ENCODE data around the gene RMND5A. TPM values are rescaled to one million over a fixed set of nuclear protein-coding genes. Genes with fewer than 3 reads are reported as not detected.

Gene RMND5A
- total RNA-seq, 6 experiments from 2014 or later = 22.2 to 45.6 (median 33.8) TPM

- peaks cover 0 to 24% of the 10 kb centered on the region in 2 donors for H3K27me3 ChIP-seq
- H3K4me1 ChIP-seq = peaks cover 0 to 26% (median 0%) of the 10 kb centered on the region in 4 donors
- H3K9me3 ChIP-seq = no peaks in the 10 kb centered on the region
- H3K27ac ChIP-seq = no peak overlapping the region
- no peaks in the 10 kb centered on the region for H3K36me3 ChIP-seq
- intact Hi-C loops (cut with DNase I) = no loop called here
- ATAC-seq = peak in 1 of 4 donors; percentile 15
- no peak for DNase-seq
- H3K4me3 ChIP-seq = no peak overlapping the region
- WGBS (ENCODE audit: insufficient coverage, low coverage, low lambda C conversion rate, missing lambda C conversion rate) = 8% methylated on average over 26 of the region's 64 CpGs
- TF ChIP-seq POLR2A (IDR thresholded peaks at IDR 0.05) = no peak
- no peak for TF ChIP-seq CTCF (IDR thresholded peaks at IDR 0.05)
These were observed 69.0 kb downstream of the RMND5A start for GRCh38 chr2:86788881-86789686.

- ATAC-seq (no peak), DNase-seq (no peak)
- H3K27me3 ChIP-seq = peaks cover 0 to 24% of the 10 kb centered on the region in 2 donors
- WGBS (ENCODE audit: insufficient coverage, low coverage, low lambda C conversion rate, missing lambda C conversion rate) = 7% methylated on average over 3 of the region's 40 CpGs
- intact Hi-C loops (cut with DNase I) = no loop called here
- H3K4me3 ChIP-seq = peak overlapping the region in 1 of 3 donors; percentile 24
- peaks cover 0 to 26% (median 0%) of the 10 kb centered on the region in 4 donors for H3K4me1 ChIP-seq
- no peak overlapping the region for H3K27ac ChIP-seq
- no peaks in the 10 kb centered on the region for H3K36me3 ChIP-seq
- H3K9me3 ChIP-seq = no peaks in the 10 kb centered on the region
- TF ChIP-seq POLR2A (IDR thresholded peaks at IDR 0.05) = no peak
- TF ChIP-seq CTCF (IDR thresholded peaks at IDR 0.05) = no peak
These were observed 69.6 kb downstream of the RMND5A start for GRCh38 chr2:86789687-86790133.

DNA sequence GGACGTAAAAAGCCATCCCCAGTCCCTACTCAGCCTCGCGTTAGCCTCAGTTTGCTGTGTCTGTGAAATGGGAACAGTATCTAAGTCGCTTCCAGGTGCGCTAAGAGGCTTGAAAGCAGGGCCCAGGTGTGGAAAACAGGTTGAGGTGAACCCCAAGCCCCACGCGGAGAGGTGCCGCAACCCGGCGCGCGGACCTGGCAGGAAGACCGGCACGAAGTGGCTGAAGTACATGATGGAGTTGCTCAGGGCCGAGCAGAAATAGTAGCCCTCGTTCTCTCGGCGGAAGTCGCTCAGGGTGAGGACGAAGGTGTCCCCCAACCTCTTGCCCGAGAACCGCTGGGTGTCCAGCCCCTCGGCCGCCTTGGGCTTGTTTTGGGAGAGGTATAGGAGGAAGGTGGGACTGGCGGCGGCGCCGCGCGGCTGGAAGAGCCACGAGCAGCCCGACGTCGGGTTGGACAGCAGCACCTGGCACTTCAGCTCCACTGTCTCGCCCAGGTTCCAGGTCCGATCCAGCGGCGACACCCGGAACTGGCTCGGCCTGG lies 70.1 kb downstream of the RMND5A start:
- H3K27ac ChIP-seq = no peak overlapping the region
- ATAC-seq (peak in 3 of 4 donors; percentile 14 to 31 (median 25)), DNase-seq (peak in 1 of 3 donors; percentile 56)
- no peaks in the 10 kb centered on the region for H3K36me3 ChIP-seq
- peak overlapping the region in 1 of 3 donors; percentile 24 for H3K4me3 ChIP-seq
- peaks cover 0 to 26% (median 0%) of the 10 kb centered on the region in 4 donors for H3K4me1 ChIP-seq
- intact Hi-C loops (cut with DNase I) = no loop called here
- H3K9me3 ChIP-seq = no peaks in the 10 kb centered on the region
- TF ChIP-seq CTCF (IDR thresholded peaks at IDR 0.05) = no peak
- TF ChIP-seq POLR2A (IDR thresholded peaks at IDR 0.05) = no peak
- WGBS (ENCODE audit: insufficient coverage, low coverage, low lambda C conversion rate, missing lambda C conversion rate) = 13% methylated on average over 11 of the region's 40 CpGs
- H3K27me3 ChIP-seq = peaks cover 0 to 24% of the 10 kb centered on the region in 2 donors

- Histone ChIP-seq H3K27ac (no peak within 1 kb of the TSS), H3K36me3 (no peaks in the 10 kb centered on the region), H3K9me3 (no peaks in the 10 kb centered on the region), H3K4me1 (peaks cover 0 to 26% (median 0%) of the 10 kb centered on the region in 4 donors), H3K4me3 (peak within 1 kb of the TSS in 1 of 3 donors; percentile 24), H3K27me3 (peaks cover 0 to 24% of the 10 kb centered on the region in 2 donors)
- DNase-seq (no peak), ATAC-seq (peak in 3 of 4 donors; percentile 27 to 43 (median 29))
- WGBS (ENCODE audit: insufficient coverage, low coverage, low lambda C conversion rate, missing lambda C conversion rate) = 4% methylated on average over 27 of the region's 57 CpGs
- intact Hi-C loops (cut with DNase I) = no loop called here
- TF ChIP-seq CTCF (IDR thresholded peaks at IDR 0.05) (no peak), POLR2A (IDR thresholded peaks at IDR 0.05) (no peak)
These were observed 70.8 kb downstream of the RMND5A start, which contains the start of gene CD8A for GRCh38 chr2:86790676-86791572. CD8A (minus strand) TSS chr2:86790913; CDS start chr2:86790825, 88 bp downstream.
